Central memory CD8-positive, alpha-beta T cell (primary cell): ENCODE data around the gene RANBP17.

ENCODE experiments used
- ATAC-seq: fragments of 150-1000 bp; cut with Tn5 transposase; replicated peaks from 2 replicates; pipeline ENCODE4 v1.10.0; 2022; ENCODE audit warnings: mild to moderate bottlenecking, moderate FRiP score, moderate number of reproducible peaks; ENCODE audit not compliant: poor library complexity, severe bottlenecking; ENCODE audit errors: extremely low read depth
- DNase-seq, 2 donors: peaks; one replicate each; pipeline ENCODE4 v3.0.0; 2021; ENCODE audit warnings: low spot score in 2 of 2
- H3K27ac Mint-ChIP-seq: one replicate; pipeline ENCODE4 v1.8.0; 2022; ENCODE audit warnings: low read depth, mild to moderate bottlenecking, moderate library complexity, mixed read lengths
- H3K27me3 Mint-ChIP-seq: one replicate; pipeline ENCODE4 v1.8.0; 2022; ENCODE audit warnings: mixed read lengths
- H3K36me3 Mint-ChIP-seq: one replicate; pipeline ENCODE4 v1.8.0; 2022; ENCODE audit warnings: mild to moderate bottlenecking, moderate library complexity, mixed read lengths; ENCODE audit not compliant: insufficient read depth
- H3K4me1 Mint-ChIP-seq: one replicate; pipeline ENCODE4 v1.8.0; 2022; ENCODE audit warnings: mixed read lengths
- H3K4me3 Mint-ChIP-seq: one replicate; pipeline ENCODE4 v1.8.0; 2022; ENCODE audit warnings: mild to moderate bottlenecking, moderate library complexity, mixed read lengths
- H3K9me3 Mint-ChIP-seq: one replicate; pipeline ENCODE4 v1.8.0; 2022; ENCODE audit warnings: mixed read lengths

RANBP17 gene

GRCh38 chr5:171201310-171201709, 339.5 kb downstream of the RANBP17 start:
- no peak overlapping the region for H3K27ac Mint-ChIP-seq
- DNase-seq = no peak
- H3K4me1 Mint-ChIP-seq = no peaks in the 10 kb centered on the region
- H3K27me3 Mint-ChIP-seq = peaks cover 40% of the 10 kb centered on the region
- H3K36me3 Mint-ChIP-seq = no peaks in the 10 kb centered on the region
- no peak for ATAC-seq
- H3K9me3 Mint-ChIP-seq = no peaks in the 10 kb centered on the region
- no peak overlapping the region for H3K4me3 Mint-ChIP-seq

- no peak for DNase-seq
- Mint-ChIP-seq H3K36me3 (no peaks in the 10 kb centered on the region), H3K9me3 (no peaks in the 10 kb centered on the region), H3K27ac (no peak overlapping the region), H3K4me1 (no peaks in the 10 kb centered on the region), H3K27me3 (peaks cover 37% of the 10 kb centered on the region), H3K4me3 (no peak overlapping the region)
- ATAC-seq = no peak
Observed at GRCh38 chr5:171205375-171205774, 343.6 kb downstream of the RANBP17 start.

GRCh38 chr5:171207256-171207847, 345.5 kb downstream of the RANBP17 start:
- H3K9me3 Mint-ChIP-seq = no peaks in the 10 kb centered on the region

GRCh38 chr5:171221916-171222315, 360.1 kb downstream of the RANBP17 start:
- H3K27ac Mint-ChIP-seq = no peak overlapping the region

More at GRCh38 chr5:171207256-171207847, 345.5 kb downstream of the RANBP17 start:
- Mint-ChIP-seq H3K27me3 (peaks cover 43% of the 10 kb centered on the region), H3K4me1 (no peaks in the 10 kb centered on the region), H3K27ac (no peak overlapping the region), H3K4me3 (no peak overlapping the region), H3K36me3 (no peaks in the 10 kb centered on the region)
- ATAC-seq = no peak
- DNase-seq = no peak

GRCh38 chr5:171223927-171224326, 362.1 kb downstream of the RANBP17 start:
- ATAC-seq (no peak), DNase-seq (no peak)
- Mint-ChIP-seq H3K36me3 (no peaks in the 10 kb centered on the region), H3K4me1 (no peaks in the 10 kb centered on the region), H3K9me3 (no peaks in the 10 kb centered on the region), H3K4me3 (no peak overlapping the region), H3K27me3 (peaks cover 27% of the 10 kb centered on the region), H3K27ac (no peak overlapping the region)

More at GRCh38 chr5:171221916-171222315, 360.1 kb downstream of the RANBP17 start:
- Mint-ChIP-seq H3K36me3 (no peaks in the 10 kb centered on the region), H3K9me3 (no peaks in the 10 kb centered on the region), H3K4me3 (no peak overlapping the region), H3K27me3 (peaks cover 36% of the 10 kb centered on the region), H3K4me1 (no peaks in the 10 kb centered on the region)
- no peak for DNase-seq
- no peak for ATAC-seq

GRCh38 chr5:171226096-171226754, 364.4 kb downstream of the RANBP17 start:
- Mint-ChIP-seq H3K27ac (no peak overlapping the region), H3K9me3 (no peaks in the 10 kb centered on the region), H3K27me3 (peaks cover 16% of the 10 kb centered on the region), H3K36me3 (no peaks in the 10 kb centered on the region), H3K4me1 (no peaks in the 10 kb centered on the region), H3K4me3 (no peak overlapping the region)
- ATAC-seq (no peak), DNase-seq (no peak)

GRCh38 chr5:171226864-171227263, 365.0 kb downstream of the RANBP17 start:
- DNase-seq = no peak
- H3K27me3 Mint-ChIP-seq = peaks cover 16% of the 10 kb centered on the region
- H3K4me1 Mint-ChIP-seq = no peaks in the 10 kb centered on the region
- H3K36me3 Mint-ChIP-seq = no peaks in the 10 kb centered on the region
- no peak overlapping the region for H3K27ac Mint-ChIP-seq
- H3K9me3 Mint-ChIP-seq = no peaks in the 10 kb centered on the region
- H3K4me3 Mint-ChIP-seq = no peak overlapping the region
- no peak for ATAC-seq

GRCh38 chr5:171236651-171237050, 374.8 kb downstream of the RANBP17 start:
- Mint-ChIP-seq H3K4me3 (no peak overlapping the region), H3K4me1 (no peaks in the 10 kb centered on the region), H3K27ac (no peak overlapping the region), H3K36me3 (no peaks in the 10 kb centered on the region), H3K9me3 (no peaks in the 10 kb centered on the region), H3K27me3 (no peaks in the 10 kb centered on the region)
- ATAC-seq (no peak), DNase-seq (no peak)

GRCh38 chr5:171242521-171242920, 380.7 kb downstream of the RANBP17 start:
- ATAC-seq (no peak), DNase-seq (no peak)
- Mint-ChIP-seq H3K27ac (no peak overlapping the region), H3K4me1 (no peaks in the 10 kb centered on the region), H3K27me3 (peaks cover 1% of the 10 kb centered on the region), H3K9me3 (no peaks in the 10 kb centered on the region), H3K4me3 (no peak overlapping the region), H3K36me3 (no peaks in the 10 kb centered on the region)

- peaks cover 15% of the 10 kb centered on the region for H3K9me3 Mint-ChIP-seq
- ATAC-seq (no peak), DNase-seq (no peak)
- H3K4me1 Mint-ChIP-seq = no peaks in the 10 kb centered on the region
- H3K4me3 Mint-ChIP-seq = no peak overlapping the region
- no peak overlapping the region for H3K27ac Mint-ChIP-seq
- H3K27me3 Mint-ChIP-seq = peaks cover 36% of the 10 kb centered on the region
- H3K36me3 Mint-ChIP-seq = no peaks in the 10 kb centered on the region
Observed at GRCh38 chr5:171246231-171246630, 384.4 kb downstream of the RANBP17 start.

- Mint-ChIP-seq H3K4me3 (no peak overlapping the region), H3K27ac (no peak overlapping the region)
- ATAC-seq = no peak
Observed at GRCh38 chr5:171249460-171249859, 387.6 kb downstream of the RANBP17 start.

GRCh38 chr5:171250738-171251137, 388.9 kb downstream of the RANBP17 start:
- H3K27me3 Mint-ChIP-seq = peaks cover 58% of the 10 kb centered on the region
- no peak overlapping the region for H3K27ac Mint-ChIP-seq
- DNase-seq (no peak), ATAC-seq (no peak)
- H3K4me1 Mint-ChIP-seq = no peaks in the 10 kb centered on the region
- H3K4me3 Mint-ChIP-seq = no peak overlapping the region
- peaks cover 15% of the 10 kb centered on the region for H3K9me3 Mint-ChIP-seq
- no peaks in the 10 kb centered on the region for H3K36me3 Mint-ChIP-seq

More at GRCh38 chr5:171249460-171249859, 387.6 kb downstream of the RANBP17 start:
- no peak for DNase-seq
- H3K27me3 Mint-ChIP-seq = peaks cover 58% of the 10 kb centered on the region
- no peaks in the 10 kb centered on the region for H3K36me3 Mint-ChIP-seq
- H3K4me1 Mint-ChIP-seq = no peaks in the 10 kb centered on the region
- peaks cover 15% of the 10 kb centered on the region for H3K9me3 Mint-ChIP-seq

GRCh38 chr5:171251519-171251918, 389.7 kb downstream of the RANBP17 start:
- Mint-ChIP-seq H3K9me3 (peaks cover 15% of the 10 kb centered on the region), H3K27me3 (peaks cover 58% of the 10 kb centered on the region), H3K4me1 (no peaks in the 10 kb centered on the region), H3K27ac (no peak overlapping the region), H3K4me3 (no peak overlapping the region), H3K36me3 (no peaks in the 10 kb centered on the region)
- no peak for ATAC-seq
- DNase-seq = no peak
